ENCODE measurements around the gene TMEM18. TPM values are rescaled to one million over a fixed set of nuclear protein-coding genes. Genes with fewer than 3 reads are reported as not detected.

Gene TMEM18
- total and polyA plus RNA-seq, 2 experiments from 2014 or later = 15.0 to 41.9 TPM

- Histone ChIP-seq H3K4me2 (peak overlapping the region; percentile 85), H2AFZ (no peak overlapping the region), H3K9me2 (ENCODE audit: insufficient read depth) (no peaks in the 10 kb centered on the region), H3K36me3 (ENCODE audit: insufficient read depth) (no peaks in the 10 kb centered on the region), H3K4me3 (peak overlapping the region; percentile 77), H3K79me2 (replicated peaks; ENCODE audit: insufficient read depth) (peaks cover 38% of the 10 kb centered on the region), H3F3A (replicated peaks; ENCODE audit: low read depth) (0 out of 2 replicates have a peak, but pooled peaks cover 4% of the 10 kb centered on the region), H3K27ac (ENCODE audit: low read depth) (no peak overlapping the region), H3K27me3 (ENCODE audit: insufficient read depth) (no peaks in the 10 kb centered on the region), H3K4me1 (ENCODE audit: insufficient read depth) (peaks cover 12% of the 10 kb centered on the region), H4K20me1 (replicated peaks; ENCODE audit: insufficient read depth) (peaks cover 9% of the 10 kb centered on the region)
- Mint-ChIP-seq H3K27ac (peak overlapping the region; percentile 96; the same call in 1 of the 2 replicates), H3K36me3 (ENCODE audit: low read depth) (peaks cover 21% of the 10 kb centered on the region), H3K9me3 (no peaks in the 10 kb centered on the region), H3K4me3 (peak overlapping the region; percentile 96), H3K27me3 (ENCODE audit: insufficient read depth, low read depth, poor library complexity) (peaks cover 9% of the 10 kb centered on the region), H3K4me1 (peaks cover 47% of the 10 kb centered on the region)
- no peak for ATAC-seq
- no peak for DNase-seq (ENCODE audit: low spot score)
- TF ChIP-seq, protein P1, sequence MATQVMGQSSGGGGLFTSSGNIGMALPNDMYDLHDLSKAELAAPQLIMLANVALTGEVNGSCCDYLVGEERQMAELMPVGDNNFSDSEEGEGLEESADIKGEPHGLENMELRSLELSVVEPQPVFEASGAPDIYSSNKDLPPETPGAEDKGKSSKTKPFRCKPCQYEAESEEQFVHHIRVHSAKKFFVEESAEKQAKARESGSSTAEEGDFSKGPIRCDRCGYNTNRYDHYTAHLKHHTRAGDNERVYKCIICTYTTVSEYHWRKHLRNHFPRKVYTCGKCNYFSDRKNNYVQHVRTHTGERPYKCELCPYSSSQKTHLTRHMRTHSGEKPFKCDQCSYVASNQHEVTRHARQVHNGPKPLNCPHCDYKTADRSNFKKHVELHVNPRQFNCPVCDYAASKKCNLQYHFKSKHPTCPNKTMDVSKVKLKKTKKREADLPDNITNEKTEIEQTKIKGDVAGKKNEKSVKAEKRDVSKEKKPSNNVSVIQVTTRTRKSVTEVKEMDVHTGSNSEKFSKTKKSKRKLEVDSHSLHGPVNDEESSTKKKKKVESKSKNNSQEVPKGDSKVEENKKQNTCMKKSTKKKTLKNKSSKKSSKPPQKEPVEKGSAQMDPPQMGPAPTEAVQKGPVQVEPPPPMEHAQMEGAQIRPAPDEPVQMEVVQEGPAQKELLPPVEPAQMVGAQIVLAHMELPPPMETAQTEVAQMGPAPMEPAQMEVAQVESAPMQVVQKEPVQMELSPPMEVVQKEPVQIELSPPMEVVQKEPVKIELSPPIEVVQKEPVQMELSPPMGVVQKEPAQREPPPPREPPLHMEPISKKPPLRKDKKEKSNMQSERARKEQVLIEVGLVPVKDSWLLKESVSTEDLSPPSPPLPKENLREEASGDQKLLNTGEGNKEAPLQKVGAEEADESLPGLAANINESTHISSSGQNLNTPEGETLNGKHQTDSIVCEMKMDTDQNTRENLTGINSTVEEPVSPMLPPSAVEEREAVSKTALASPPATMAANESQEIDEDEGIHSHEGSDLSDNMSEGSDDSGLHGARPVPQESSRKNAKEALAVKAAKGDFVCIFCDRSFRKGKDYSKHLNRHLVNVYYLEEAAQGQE (IDR thresholded peaks at IDR 0.05; ENCODE audit: unreplicated experiment) = no peak
- TF ChIP-seq, protein P2, sequence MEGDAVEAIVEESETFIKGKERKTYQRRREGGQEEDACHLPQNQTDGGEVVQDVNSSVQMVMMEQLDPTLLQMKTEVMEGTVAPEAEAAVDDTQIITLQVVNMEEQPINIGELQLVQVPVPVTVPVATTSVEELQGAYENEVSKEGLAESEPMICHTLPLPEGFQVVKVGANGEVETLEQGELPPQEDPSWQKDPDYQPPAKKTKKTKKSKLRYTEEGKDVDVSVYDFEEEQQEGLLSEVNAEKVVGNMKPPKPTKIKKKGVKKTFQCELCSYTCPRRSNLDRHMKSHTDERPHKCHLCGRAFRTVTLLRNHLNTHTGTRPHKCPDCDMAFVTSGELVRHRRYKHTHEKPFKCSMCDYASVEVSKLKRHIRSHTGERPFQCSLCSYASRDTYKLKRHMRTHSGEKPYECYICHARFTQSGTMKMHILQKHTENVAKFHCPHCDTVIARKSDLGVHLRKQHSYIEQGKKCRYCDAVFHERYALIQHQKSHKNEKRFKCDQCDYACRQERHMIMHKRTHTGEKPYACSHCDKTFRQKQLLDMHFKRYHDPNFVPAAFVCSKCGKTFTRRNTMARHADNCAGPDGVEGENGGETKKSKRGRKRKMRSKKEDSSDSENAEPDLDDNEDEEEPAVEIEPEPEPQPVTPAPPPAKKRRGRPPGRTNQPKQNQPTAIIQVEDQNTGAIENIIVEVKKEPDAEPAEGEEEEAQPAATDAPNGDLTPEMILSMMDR (conservative IDR thresholded peaks at IDR 0.05; ENCODE audit: low read depth in 2 of 2) = no peak
- TF ChIP-seq JUNB (IDR thresholded peaks at IDR 0.05; ENCODE audit: unreplicated experiment) (no peak), ZNF462 (CRISPR knock-in tag; IDR thresholded peaks at IDR 0.05) (no peak), ZNF114 (CRISPR knock-in tag; IDR thresholded peaks at IDR 0.05) (no peak), EZH2phosphoT487 (IDR thresholded peaks at IDR 0.05; ENCODE audit: unreplicated experiment) (no peak), ZNF331 (CRISPR knock-in tag; IDR thresholded peaks at IDR 0.05; ENCODE audit: low read depth) (no peak), POLR2AphosphoS5 (IDR thresholded peaks at IDR 0.05; ENCODE audit: low read depth) (no peak), EZH2 (IDR thresholded peaks at IDR 0.05; ENCODE audit: low read depth, unreplicated experiment) (no peak), STAT1 (IDR thresholded peaks at IDR 0.05; ENCODE audit: unreplicated experiment) (no peak), CREB1 (CRISPR knock-in tag; IDR thresholded peaks at IDR 0.05; ENCODE audit: low read depth) (no peak), NANOG (IDR thresholded peaks at IDR 0.05; ENCODE audit: borderline replicate concordance) (no peak)
- TF ChIP-seq, protein P3, sequence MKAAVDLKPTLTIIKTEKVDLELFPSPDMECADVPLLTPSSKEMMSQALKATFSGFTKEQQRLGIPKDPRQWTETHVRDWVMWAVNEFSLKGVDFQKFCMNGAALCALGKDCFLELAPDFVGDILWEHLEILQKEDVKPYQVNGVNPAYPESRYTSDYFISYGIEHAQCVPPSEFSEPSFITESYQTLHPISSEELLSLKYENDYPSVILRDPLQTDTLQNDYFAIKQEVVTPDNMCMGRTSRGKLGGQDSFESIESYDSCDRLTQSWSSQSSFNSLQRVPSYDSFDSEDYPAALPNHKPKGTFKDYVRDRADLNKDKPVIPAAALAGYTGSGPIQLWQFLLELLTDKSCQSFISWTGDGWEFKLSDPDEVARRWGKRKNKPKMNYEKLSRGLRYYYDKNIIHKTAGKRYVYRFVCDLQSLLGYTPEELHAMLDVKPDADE (IDR thresholded peaks at IDR 0.05) = no peak
Measured at GRCh38 chr2:675460-675859, 1.7 kb downstream of the TMEM18 start.
